ENCODE results near the gene ZIK1. TPM values are rescaled to one million over a fixed set of nuclear protein-coding genes. Genes with fewer than 3 reads are reported as not detected.

ZIK1 gene
- total and polyA plus RNA-seq, 2 experiments from 2014 or later, result 3.8 to 7.1 TPM

GRCh38 chr19:57552432-57552831, 31.5 kb upstream of the ZIK1 start:
- TF ChIP-seq EZH2phosphoT487 (IDR thresholded peaks at IDR 0.05; ENCODE audit: low read depth, severe bottlenecking, unreplicated experiment), result no peak
- no peak for TF ChIP-seq CTCF (IDR thresholded peaks at IDR 0.05; ENCODE audit: poor library complexity)
- no peak for TF ChIP-seq EZH2 (IDR thresholded peaks at IDR 0.05; ENCODE audit: borderline replicate concordance)
- H3K4me1 ChIP-seq (ENCODE audit: insufficient read depth), result no peaks in the 10 kb centered on the region
- peaks cover 20% of the 10 kb centered on the region for H3K36me3 ChIP-seq (replicated peaks; ENCODE audit: insufficient read depth, low read depth)
- 100% methylated on average over 2 of the region's 2 CpGs for WGBS (ENCODE audit: low lambda C conversion rate, missing lambda C conversion rate)
- no peak overlapping the region for H3K4me2 ChIP-seq
- no peak overlapping the region for H2AFZ ChIP-seq
- DNase-seq (ENCODE audit: low spot score), result no peak
- no peak overlapping the region for H3K27ac ChIP-seq
- H4K20me1 ChIP-seq (ENCODE audit: insufficient read depth, poor library complexity, severe bottlenecking), result no peaks in the 10 kb centered on the region
- peaks cover 28% of the 10 kb centered on the region for H3K9me3 ChIP-seq (ENCODE audit: low read depth)
- no peaks in the 10 kb centered on the region for H3K27me3 ChIP-seq
- no peaks in the 10 kb centered on the region for H3K9me2 ChIP-seq (replicated peaks; ENCODE audit: insufficient read depth)
- no peak overlapping the region for H3K4me3 ChIP-seq
- H3K79me2 ChIP-seq, result peaks cover 9% of the 10 kb centered on the region

- H4K20me1 ChIP-seq (ENCODE audit: insufficient read depth, poor library complexity, severe bottlenecking), result peaks cover 2% of the 10 kb centered on the region
Measured at GRCh38 chr19:57557659-57558058, 26.3 kb upstream of the ZIK1 start.

GRCh38 chr19:57558525-57558924, 25.4 kb upstream of the ZIK1 start:
- peak overlapping the region; percentile 91 for H2AFZ ChIP-seq
- H3K9me3 ChIP-seq (ENCODE audit: low read depth), result peaks cover 10% of the 10 kb centered on the region
- DNase-seq (ENCODE audit: low spot score), result peak; percentile 16
- H3K27ac ChIP-seq, result peak overlapping the region; percentile 69
- peaks cover 6% of the 10 kb centered on the region for H3K36me3 ChIP-seq (replicated peaks; ENCODE audit: insufficient read depth, low read depth)
- H3K4me1 ChIP-seq (ENCODE audit: insufficient read depth), result peaks cover 12% of the 10 kb centered on the region
- H3K79me2 ChIP-seq, result peaks cover 30% of the 10 kb centered on the region
- TF ChIP-seq EZH2 (IDR thresholded peaks at IDR 0.05; ENCODE audit: borderline replicate concordance) (no peak), EZH2phosphoT487 (IDR thresholded peaks at IDR 0.05; ENCODE audit: low read depth, severe bottlenecking, unreplicated experiment) (no peak), CTCF (IDR thresholded peaks at IDR 0.05; ENCODE audit: poor library complexity) (peak; percentile 26)
- no peaks in the 10 kb centered on the region for H3K27me3 ChIP-seq
- H4K20me1 ChIP-seq (ENCODE audit: insufficient read depth, poor library complexity, severe bottlenecking), result peaks cover 2% of the 10 kb centered on the region
- H3K4me3 ChIP-seq, result peak overlapping the region; percentile 84
- H3K9me2 ChIP-seq (replicated peaks; ENCODE audit: insufficient read depth), result no peaks in the 10 kb centered on the region
- H3K4me2 ChIP-seq, result peak overlapping the region; percentile 97
- 31% methylated on average over 6 of the region's 6 CpGs for WGBS (ENCODE audit: low lambda C conversion rate, missing lambda C conversion rate)

More at GRCh38 chr19:57557659-57558058, 26.3 kb upstream of the ZIK1 start:
- H3K27me3 ChIP-seq, result no peaks in the 10 kb centered on the region
- peak overlapping the region; percentile 97 for H3K4me2 ChIP-seq
- peaks cover 30% of the 10 kb centered on the region for H3K79me2 ChIP-seq
- TF ChIP-seq EZH2 (IDR thresholded peaks at IDR 0.05; ENCODE audit: borderline replicate concordance) (no peak), CTCF (IDR thresholded peaks at IDR 0.05; ENCODE audit: poor library complexity) (no peak), EZH2phosphoT487 (IDR thresholded peaks at IDR 0.05; ENCODE audit: low read depth, severe bottlenecking, unreplicated experiment) (no peak)
- DNase-seq (ENCODE audit: low spot score), result no peak
- H2AFZ ChIP-seq, result no peak overlapping the region
- peaks cover 7% of the 10 kb centered on the region for H3K36me3 ChIP-seq (replicated peaks; ENCODE audit: insufficient read depth, low read depth)
- peak overlapping the region; percentile 69 for H3K27ac ChIP-seq
- 68% methylated on average over 5 of the region's 5 CpGs for WGBS (ENCODE audit: low lambda C conversion rate, missing lambda C conversion rate)
- peaks cover 12% of the 10 kb centered on the region for H3K4me1 ChIP-seq (ENCODE audit: insufficient read depth)
- H3K9me2 ChIP-seq (replicated peaks; ENCODE audit: insufficient read depth), result no peaks in the 10 kb centered on the region
- H3K9me3 ChIP-seq (ENCODE audit: low read depth), result peaks cover 13% of the 10 kb centered on the region
- no peak overlapping the region for H3K4me3 ChIP-seq
